CD4-positive, alpha-beta T cell treated with Interleukin-12 subunit alpha and Interleukin-12 subunit beta, for 1 hour (primary cell): ENCODE data around the gene AADACL3.

Experiments
- DNase-seq: peaks from one replicate; pipeline ENCODE4 v3.0.0-alpha.2; 2020

AADACL3 gene

DNA sequence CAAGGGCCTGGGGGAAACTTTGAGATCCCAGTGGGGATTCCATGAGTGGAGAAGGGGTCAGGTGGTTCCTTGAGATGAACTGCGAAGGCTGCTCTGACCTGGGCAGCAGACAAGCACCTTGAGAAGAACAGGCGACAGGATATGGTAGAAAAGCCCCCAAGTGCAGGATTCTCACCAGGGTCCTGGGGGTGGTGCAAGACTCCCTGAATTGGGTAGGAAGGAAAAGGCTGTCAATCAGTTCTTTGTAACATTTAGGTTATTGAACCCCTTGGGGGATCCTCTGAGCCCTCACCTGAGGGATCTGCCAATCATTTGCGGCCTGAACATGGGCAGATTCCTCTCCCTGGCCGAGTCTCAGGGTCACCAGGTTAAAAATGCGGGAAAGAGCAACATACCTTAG, 55.3 kb downstream of the AADACL3 start:
- DNase-seq: no peak

GRCh38 chr1:12772520-12772919, 56.6 kb downstream of the AADACL3 start:
- DNase-seq: no peak

DNA sequence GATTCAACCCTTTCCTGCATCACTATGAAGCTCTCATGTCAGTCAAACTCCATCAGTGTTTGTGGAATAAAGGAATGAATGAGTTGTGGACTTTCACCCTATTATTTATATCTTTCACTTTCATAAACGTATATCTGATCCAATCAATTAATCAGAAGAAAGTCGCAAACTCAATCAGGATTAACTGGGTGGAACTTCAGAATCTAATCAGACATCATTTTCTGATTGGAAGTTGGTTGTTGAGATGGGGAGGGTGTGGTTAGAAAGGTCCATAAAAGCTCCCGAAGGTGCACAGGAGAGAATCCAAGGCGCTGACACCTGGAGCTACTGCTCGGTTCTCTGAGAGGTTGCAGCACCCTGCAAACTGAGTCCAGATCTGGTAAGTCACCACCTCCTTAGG, 57.5 kb downstream of the AADACL3 start, which contains the start of gene PRAMEF12:
Gene PRAMEF12, plus strand, starts transcription at position 301 of the 400 bp plus-strand sequence. CDS start 1,130 bp downstream, outside the sequence.
- DNase-seq: no peak

DNA sequence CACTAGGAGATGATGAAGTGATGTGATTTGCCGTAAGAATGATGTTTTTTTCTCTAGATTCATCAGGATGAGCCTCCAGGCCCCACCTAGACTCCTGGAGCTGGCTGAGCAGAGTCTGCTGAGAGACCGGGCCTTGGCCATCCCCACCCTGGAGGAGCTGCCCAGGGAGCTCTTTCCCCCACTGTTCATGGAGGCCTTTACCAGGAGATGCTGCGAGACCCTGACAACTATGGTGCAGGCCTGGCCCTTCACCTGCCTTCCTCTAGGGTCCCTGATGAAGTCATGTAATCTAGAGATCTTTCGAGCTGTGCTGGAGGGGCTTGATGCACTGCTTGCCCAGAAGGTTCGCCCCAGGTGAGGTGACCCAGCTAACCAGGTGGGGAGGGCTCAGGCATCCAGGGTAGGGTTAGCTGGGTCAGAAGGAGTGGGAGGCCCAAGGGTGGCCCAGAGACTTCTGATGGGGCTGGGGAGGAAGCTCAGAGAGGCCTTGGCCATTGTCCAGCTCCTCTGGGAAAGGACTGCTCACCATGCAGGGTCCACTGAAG, 59.0 kb downstream of the AADACL3 start:
- DNase-seq: no peak

DNA sequence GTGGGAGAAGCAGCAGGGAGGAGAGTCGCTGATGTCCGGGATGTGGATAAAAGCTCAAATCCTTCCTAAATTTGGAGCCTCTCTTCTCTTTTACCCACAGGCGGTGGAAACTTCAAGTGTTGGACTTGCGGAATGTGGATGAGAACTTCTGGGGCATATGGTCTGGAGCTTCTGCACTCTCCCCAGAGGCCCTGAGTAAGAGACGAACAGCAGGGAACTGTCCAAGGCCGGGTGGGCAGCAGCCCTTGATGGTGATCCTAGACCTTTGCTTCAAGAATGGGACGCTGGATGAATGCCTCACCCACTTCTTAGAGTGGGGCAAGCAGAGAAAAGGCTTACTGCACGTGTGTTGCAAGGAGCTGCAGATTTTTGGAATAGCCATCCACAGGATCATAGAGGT, 59.5 kb downstream of the AADACL3 start:
- DNase-seq: no peak

DNA sequence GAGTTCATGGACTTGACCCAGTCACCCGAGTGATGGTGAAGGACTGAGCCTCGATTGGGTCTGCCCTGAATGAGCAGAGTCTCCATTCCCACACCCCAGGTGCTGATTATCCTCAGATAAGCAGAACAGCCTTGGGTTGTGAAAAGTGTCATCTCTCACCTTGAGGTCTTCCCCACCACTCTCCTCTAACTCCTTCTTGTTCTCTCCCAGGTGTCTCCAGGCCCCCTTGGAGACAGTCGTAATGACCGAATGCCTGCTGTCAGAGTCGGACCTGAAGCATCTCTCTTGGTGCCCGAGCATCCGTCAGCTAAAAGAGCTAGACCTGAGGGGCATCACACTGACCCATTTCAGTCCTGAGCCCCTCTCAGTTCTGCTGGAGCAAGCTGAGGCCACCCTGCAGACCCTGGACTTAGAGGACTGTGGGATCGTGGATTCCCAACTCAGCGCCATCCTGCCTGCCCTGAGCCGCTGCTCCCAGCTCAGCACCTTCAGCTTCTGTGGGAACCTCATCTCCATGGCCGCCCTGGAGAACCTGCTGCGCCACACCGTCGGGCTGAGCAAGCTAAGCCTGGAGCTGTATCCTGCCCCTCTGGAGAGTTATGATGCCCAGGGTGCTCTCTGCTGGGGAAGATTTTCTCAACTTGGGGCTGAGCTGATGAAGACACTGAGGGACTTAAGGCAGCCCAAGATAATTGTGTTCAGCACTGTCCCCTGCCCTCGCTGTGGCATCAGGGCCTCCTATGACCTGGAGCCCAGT, 61.1 kb downstream of the AADACL3 start:
- DNase-seq: no peak
